HG02852 (cell line): Measurements from ENCODE around the gene C1orf35.

Experiments
- ATAC-seq: cut with Tn5 transposase; IDR thresholded peaks from one replicate; pipeline ENCODE4 v1.9.1; 2021; ENCODE audit warnings: mild to moderate bottlenecking, moderate library complexity; ENCODE audit not compliant: unreplicated experiment

C1orf35 gene

GRCh38 chr1:228081144-228081543 lies 22.0 kb downstream of the C1orf35 start:
- no peak for ATAC-seq

DNA sequence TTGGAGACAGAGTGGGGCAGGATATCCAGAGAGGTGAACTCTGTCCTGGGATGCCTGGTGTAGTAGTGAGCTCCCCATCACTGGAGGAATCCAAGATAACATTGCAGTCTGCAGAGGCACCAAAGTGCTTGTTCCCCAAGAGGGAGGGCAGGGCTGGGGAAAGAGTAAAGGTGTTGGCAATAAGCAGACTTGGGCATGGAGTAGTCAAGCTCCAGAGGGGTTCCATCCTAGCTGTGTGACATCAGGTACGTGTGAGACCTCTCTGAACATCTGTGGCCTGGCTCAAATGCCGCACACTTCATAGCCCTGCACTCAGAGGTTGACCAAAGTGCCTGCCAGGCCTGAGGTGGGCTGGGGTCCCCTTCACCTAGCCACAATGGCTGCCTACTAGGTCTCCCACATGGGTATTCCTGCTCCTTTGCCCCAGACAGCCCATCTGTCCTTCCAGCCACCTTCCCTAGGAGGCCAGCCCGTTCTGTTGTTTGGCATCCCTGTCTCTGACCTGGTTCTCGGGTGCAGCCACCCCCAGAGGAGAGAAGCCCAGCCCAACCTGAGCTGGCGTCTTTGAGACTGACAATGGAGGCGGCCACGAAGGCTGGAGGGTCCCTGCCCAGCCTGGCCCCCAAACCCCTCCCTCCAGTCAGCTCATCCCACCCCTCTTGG lies 23.4 kb downstream of the C1orf35 start:
- no peak for ATAC-seq

- ATAC-seq: no peak
Measured at GRCh38 chr1:228079013-228079412, 24.1 kb downstream of the C1orf35 start.

GRCh38 chr1:228077565-228078330 lies 25.4 kb downstream of the C1orf35 start:
- no peak for ATAC-seq

- ATAC-seq: no peak
Measured at GRCh38 chr1:228076796-228077430, 26.2 kb downstream of the C1orf35 start.

- ATAC-seq: no peak
Measured at GRCh38 chr1:228075801-228076271, 27.3 kb downstream of the C1orf35 start.

- no peak for ATAC-seq
Measured at GRCh38 chr1:228074954-228075730, 28.0 kb downstream of the C1orf35 start.

- no peak for ATAC-seq
Measured at GRCh38 chr1:228073857-228074545, 29.1 kb downstream of the C1orf35 start.

GRCh38 chr1:228073061-228073856 lies 29.9 kb downstream of the C1orf35 start:
- ATAC-seq: no peak

DNA sequence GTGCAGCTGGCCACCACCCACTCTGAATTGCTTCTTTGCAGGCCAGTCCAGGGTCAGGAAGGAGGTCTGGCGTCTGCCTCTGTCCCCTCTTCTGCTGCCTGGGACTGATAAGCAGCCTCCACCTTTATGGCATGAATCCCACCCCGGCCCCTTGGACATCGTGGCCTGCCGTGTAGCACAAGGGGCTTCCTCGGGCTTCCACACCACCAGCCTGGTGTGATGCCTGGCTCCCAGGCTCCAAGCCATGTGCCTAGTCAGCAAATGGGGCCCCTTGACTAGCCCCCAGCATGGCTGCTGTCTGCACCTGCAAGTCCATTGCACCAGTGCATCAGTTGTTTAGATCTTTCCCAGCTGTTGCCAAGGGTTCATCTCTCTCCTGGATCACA lies 30.5 kb downstream of the C1orf35 start:
- ATAC-seq: no peak

DNA sequence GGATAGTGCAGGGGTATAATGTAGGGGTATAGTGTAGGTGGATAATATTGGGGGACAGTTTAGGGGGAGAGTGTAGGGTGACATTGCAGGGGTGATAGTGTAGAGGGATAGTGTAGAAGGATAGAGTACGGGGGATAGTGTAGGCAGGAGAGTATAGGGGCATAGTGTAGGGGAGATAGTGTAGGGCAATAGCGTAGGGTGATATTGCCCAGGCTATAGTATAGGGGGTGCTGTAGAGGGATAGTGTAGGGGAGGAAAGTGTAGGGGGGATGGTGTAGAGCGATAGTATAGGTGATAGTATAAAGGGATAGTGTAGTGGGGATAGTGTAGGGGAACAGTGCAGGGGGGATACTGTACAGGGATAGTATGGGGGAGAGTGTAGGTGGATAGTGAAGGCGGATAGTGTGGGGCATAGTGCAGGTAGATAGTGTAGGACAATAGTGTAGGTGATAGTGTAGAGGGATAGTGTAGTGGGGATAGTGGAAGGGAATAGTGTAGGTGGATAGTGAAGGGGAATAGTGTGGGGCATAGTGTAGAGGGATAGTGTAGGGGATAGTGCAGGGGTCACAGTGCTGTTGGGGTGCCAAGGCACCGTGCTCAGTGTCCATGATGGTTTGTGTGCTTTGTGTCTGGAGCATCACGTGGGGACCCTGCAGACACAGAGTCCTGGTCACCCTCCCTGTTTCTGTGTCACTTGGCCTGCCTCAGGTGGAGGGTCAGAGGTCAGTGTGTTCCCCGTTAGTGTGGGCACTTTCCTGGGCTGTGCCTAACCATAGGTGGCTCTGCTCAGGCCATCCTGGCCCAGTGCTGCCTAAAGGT lies 31.1 kb downstream of the C1orf35 start:
- no peak for ATAC-seq

DNA sequence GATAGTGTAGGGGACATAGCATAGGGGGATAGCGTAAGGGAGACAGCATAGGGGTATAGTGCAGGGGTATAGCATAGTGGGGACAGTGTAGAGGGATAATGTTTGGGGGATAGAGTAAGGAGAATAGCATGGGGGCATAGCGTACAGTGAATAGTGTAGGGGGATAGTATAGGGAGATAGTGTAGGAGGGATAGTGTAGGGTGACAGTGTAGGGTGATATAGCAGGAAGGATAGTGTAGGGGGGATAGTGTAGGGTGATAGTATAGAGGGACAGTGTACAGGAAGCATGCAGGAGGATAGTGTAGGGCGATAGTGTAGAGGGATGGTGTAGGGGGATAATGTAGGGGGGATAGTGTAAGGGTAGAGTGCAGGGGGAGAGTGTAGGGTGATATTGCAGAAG lies 32.3 kb downstream of the C1orf35 start:
- ATAC-seq: no peak

DNA sequence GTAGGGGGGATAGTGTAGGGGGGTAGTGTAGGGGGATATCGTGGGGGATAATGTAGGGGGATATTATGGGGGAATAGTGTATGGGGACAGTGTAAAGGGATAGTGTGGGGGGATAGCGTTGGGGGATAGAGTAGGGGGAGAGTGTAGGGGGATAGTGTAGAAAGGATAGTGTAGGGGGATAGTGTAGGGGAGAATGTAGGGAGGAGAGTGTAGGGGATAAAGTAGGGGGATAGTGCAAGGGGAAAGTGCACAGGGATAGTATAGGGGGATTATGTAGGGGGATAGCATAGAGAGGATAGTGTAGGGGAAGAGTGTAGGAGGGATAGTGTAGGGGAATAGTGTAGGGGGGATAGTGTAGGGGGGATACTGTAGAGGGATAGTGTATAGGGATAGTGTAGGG lies 33.0 kb downstream of the C1orf35 start:
- ATAC-seq: no peak

DNA sequence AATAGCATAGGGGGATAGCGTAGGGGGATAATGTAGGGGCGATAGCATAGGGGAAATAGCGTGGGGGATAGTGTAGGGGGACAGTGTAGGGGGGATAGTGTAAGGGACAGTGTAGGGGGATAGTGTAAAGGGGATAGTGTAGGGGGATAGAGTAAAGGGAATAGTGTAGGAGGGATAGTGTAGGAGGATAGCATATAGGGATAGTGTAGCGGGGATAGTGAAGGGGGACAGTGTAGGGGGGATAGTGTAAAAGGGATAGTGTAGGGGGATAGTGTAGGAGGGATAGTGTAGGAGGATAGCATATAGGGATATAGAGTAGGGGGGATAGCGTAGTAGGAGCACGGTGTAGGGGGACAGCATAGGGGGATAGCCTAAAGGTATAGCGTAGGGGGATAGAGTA lies 34.8 kb downstream of the C1orf35 start:
- ATAC-seq: no peak

GRCh38 chr1:228066891-228067654 lies 36.1 kb downstream of the C1orf35 start:
- ATAC-seq: no peak

- no peak for ATAC-seq
Measured at GRCh38 chr1:228066416-228066815, 36.7 kb downstream of the C1orf35 start.

GRCh38 chr1:228065543-228066347 lies 37.4 kb downstream of the C1orf35 start:
- ATAC-seq: no peak
